Ovary (tissue), 9 donors: ENCODE data around the gene DGKQ. TPM values are rescaled to one million over a fixed set of nuclear protein-coding genes. Genes with fewer than 3 reads are reported as not detected.

ENCODE experiments used
- DNase-seq, 5 donors: peaks; one replicate each; pipeline ENCODE4 v3.0.0-alpha.2; 2019 to 2020
- H3K27ac ChIP-seq, 2 donors: fragments of 200-600 bp; one replicate each; pipeline versions ENCODE4 v1.5.1 to v1.8.0; 2019 to 2022
- H3K27me3 ChIP-seq: fragments of 200-600 bp; one replicate; pipeline ENCODE4 v1.8.0; 2022
- H3K36me3 ChIP-seq: fragments of 200-600 bp; sonication (generic); one replicate; pipeline ENCODE4 v1.5.1; 2019
- H3K4me1 ChIP-seq: one replicate; pipeline ENCODE4 v1.8.1; 2013; ENCODE audit warnings: mild to moderate bottlenecking, moderate library complexity; ENCODE audit not compliant: insufficient read depth
- H3K4me3 ChIP-seq: fragments of 200-600 bp; sonication (generic); one replicate; pipeline ENCODE4 v1.5.1; 2017
- H3K9me3 ChIP-seq, 2 donors: fragments of 200-600 bp in 1 of 2; sonication (generic) in 1 of 2; one replicate each; pipeline versions ENCODE4 v1.5.1 to v1.8.1; 2013 to 2019; ENCODE audit warnings: mild to moderate bottlenecking in 1 of 2, moderate library complexity in 1 of 2
- CTCF ChIP-seq, 3 donors: fragments of 450-650 bp in 2 of 3; fragments of 200-600 bp in 1 of 3; IDR thresholded peaks; one replicate each; pipeline versions ENCODE4 v1.5.1 to v1.8.0; 2016 to 2022; ENCODE audit warnings: antibody characterized with exemption in 3 of 3, mild to moderate bottlenecking in 1 of 3
- EP300 ChIP-seq: sonication (generic); formaldehyde crosslinking; IDR thresholded peaks from one replicate; pipeline ENCODE4 v1.6.1; 2017; ENCODE audit warnings: antibody characterized with exemption
- POLR2A ChIP-seq: fragments of 450-650 bp; IDR thresholded peaks from one replicate; pipeline ENCODE4 v1.6.1; 2017; ENCODE audit warnings: antibody characterized with exemption, mild to moderate bottlenecking, moderate library complexity
- WGBS, 3 donors: extraction: QIAGEN DNeasy Blood & Tissue Kit in 1 of 3; methylation state at CpG; one replicate each; pipeline versions ENCODE4 v1.1.5 to v1.1.7; 2013 to 2017; 5-methylcytosine and 5-hydroxymethylcytosine counted together
- intact Hi-C, 4 donors: fragments of 100-400 bp; cut with DNase I; formaldehyde crosslinking; loops; one replicate each; pipeline versions ENCODE4 v1.11.0 to v1.15.1; 2022 to 2023
- polyA plus RNA-seq, 2 donors: library from polyadenylated mRNA; stranded (reverse); fragments of 200-250 nt in 1 of 2; fragments of 350-450 nt in 1 of 2; fragmentation: Illumina TruSeq in 1 of 2; extraction: RNeasy Lipid Tissue Mini Kit (QIAGEN cat#74804) in 1 of 2; gene quantifications; one replicate each; pipeline ENCODE4 v1.2.3, GENCODE V29; 2013 to 2014
- total RNA-seq, 7 donors: library from RNA; depleted of rRNA in 2 of 7; stranded (reverse); fragments of >200 nt in 2 of 7; fragmentation: NEBNext Ultra II Directional in 3 of 7; extraction: Animal tissue kit (Norgen Biotek cat#: 25700) in 3 of 7; gene quantifications; one replicate each; pipeline versions ENCODE4 v1.1.0 to v1.2.4, GENCODE V29; 2016 to 2023
- donor health status: DM: no; HTN: no; CAD: no; lungs with moderate emphysema.
- donor health status: DM: no; HTN: no; CAD: no.
- donor health status: Bipolar disorder and iron deficiency.
- donor health status: DM: yes; HTN: yes; CAD: no.
- donor health status: DM: no; HTN: no; CAD: no.
- donor health status: DM: yes; HTN: yes; CAD: no.

DGKQ gene
- total and polyA plus RNA-seq, 9 donors = 0.53 to 12.9 (median 6.9) TPM

- H3K4me1 ChIP-seq = no peaks in the 10 kb centered on the region
Measured at GRCh38 chr4:957231-957580, 16.2 kb downstream of the DGKQ start.

DNA sequence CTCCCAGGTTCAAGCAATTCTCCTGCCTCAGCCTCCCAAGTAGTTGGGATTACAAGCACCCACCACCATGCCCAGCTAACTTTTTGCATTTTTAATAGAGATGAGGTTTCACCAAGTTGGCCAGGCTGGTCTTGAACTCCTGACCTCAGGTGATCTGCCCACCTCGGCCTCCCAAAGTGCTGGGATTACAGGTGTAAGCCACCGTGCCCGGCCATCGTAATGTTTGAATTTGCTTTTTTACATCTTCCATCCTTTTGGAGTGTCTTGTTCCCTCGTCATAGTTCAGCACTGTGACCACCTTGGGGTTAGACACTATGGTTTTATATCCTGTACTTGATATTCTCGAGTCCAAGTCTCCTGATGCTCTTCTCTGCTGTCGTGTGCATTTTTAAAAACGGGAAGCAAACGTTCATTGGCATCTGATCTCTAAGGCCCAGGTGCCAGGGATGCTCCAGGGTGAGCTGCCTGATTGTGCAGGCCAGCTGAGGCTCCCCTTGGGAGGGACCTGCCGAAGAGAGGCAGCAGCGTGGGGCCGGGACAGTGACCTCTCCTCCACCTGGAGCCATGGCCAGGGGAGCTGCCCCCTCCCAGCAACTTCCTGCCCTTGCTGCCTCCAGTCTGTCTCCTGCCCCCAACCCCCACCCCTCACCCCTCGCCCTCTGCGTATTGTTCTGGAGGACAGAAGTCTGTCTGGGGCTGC, 16.7 kb downstream of the DGKQ start:
- intact Hi-C loops = no loop called here
- TF ChIP-seq CTCF (IDR thresholded peaks at IDR 0.05) (no peak), POLR2A (no peak), EP300 (no peak)
- no peaks in the 10 kb centered on the region for H3K4me1 ChIP-seq

More at GRCh38 chr4:957231-957580, 16.2 kb downstream of the DGKQ start:
- DNase-seq = peak in 1 of 5 donors; percentile 12
- Histone ChIP-seq H3K9me3 (no peaks in the 10 kb centered on the region), H3K4me3 (no peak overlapping the region), H3K27ac (no peak overlapping the region), H3K36me3 (no peaks in the 10 kb centered on the region), H3K27me3 (no peaks in the 10 kb centered on the region)
- intact Hi-C loops = no loop called here
- whole genome bisulfite sequencing, 3 donors = 66 to 81% (median 74%) methylated on average over 7 to 8 of the region's 8 CpGs
- TF ChIP-seq POLR2A (no peak), CTCF (IDR thresholded peaks at IDR 0.05) (no peak), EP300 (no peak)

DNA sequence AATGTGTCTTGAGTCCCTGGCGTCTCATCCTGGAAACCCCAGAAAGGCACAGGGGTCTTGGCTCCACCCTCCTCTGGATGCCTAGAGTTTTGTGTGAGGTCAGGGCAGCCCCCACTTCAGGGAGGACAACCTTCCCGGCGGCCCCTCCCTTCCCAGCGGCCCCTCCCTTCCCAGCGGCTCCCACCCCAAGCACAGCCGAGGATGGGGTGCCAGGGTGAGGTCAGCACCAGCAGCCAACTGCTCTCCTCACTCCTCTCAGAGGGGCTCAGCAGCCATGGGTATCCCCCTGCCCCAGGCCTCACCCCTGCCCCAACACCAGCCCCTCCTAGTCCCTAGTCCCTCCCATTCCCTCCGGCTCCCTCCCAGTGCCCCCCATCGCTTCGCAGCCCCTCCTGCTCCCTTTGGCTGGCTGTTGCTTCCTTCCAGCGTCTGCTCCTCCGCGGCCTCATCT, 17.4 kb downstream of the DGKQ start:
- Histone ChIP-seq H3K27me3 (no peaks in the 10 kb centered on the region), H3K9me3 (no peaks in the 10 kb centered on the region), H3K27ac (no peak overlapping the region), H3K4me3 (no peak overlapping the region), H3K36me3 (no peaks in the 10 kb centered on the region), H3K4me1 (no peaks in the 10 kb centered on the region)
- TF ChIP-seq CTCF (IDR thresholded peaks at IDR 0.05) = no peak
- intact Hi-C loops = no loop called here
- 74 to 81% (median 77%) methylated on average over 11 to 12 of the region's 12 CpGs for WGBS, 3 donors
- peak in 1 of 5 donors; percentile 9 for DNase-seq

More for the DNA sequence above, 16.7 kb downstream of the DGKQ start:
- Histone ChIP-seq H3K36me3 (no peaks in the 10 kb centered on the region), H3K27me3 (no peaks in the 10 kb centered on the region), H3K9me3 (no peaks in the 10 kb centered on the region), H3K4me3 (no peak overlapping the region), H3K27ac (no peak overlapping the region)
- DNase-seq = peak in 1 of 5 donors; percentile 13
- WGBS, 3 donors = 75 to 83% (median 81%) methylated on average over 14 of the region's 14 CpGs

- H3K27me3 ChIP-seq = no peaks in the 10 kb centered on the region
- WGBS, 3 donors = 91 to 92% (median 92%) methylated on average over 31 to 33 of the region's 33 CpGs
- DNase-seq = no peak
- TF ChIP-seq EP300 (no peak), CTCF (IDR thresholded peaks at IDR 0.05) (no peak), POLR2A (no peak)
- H3K4me1 ChIP-seq = no peaks in the 10 kb centered on the region
- H3K9me3 ChIP-seq = no peaks in the 10 kb centered on the region
- intact Hi-C loops = no loop called here
- H3K4me3 ChIP-seq = no peak overlapping the region
- no peaks in the 10 kb centered on the region for H3K36me3 ChIP-seq
- H3K27ac ChIP-seq = no peak overlapping the region
Measured at GRCh38 chr4:955161-955921, 18.0 kb downstream of the DGKQ start.
